BJ (cell line): Measurements from ENCODE around the gene TAAR2. TPM values are rescaled to one million over a fixed set of nuclear protein-coding genes. Genes with fewer than 3 reads are reported as not detected.

Experiments
- CTCF ChIA-PET: fragments of 350-600 bp; formaldehyde crosslinking; extraction: SDS; loops from one replicate; lab custom pipeline; 2021; ENCODE audit warnings: antibody characterized with exemption, inconsistent platforms; lab: Yijun Ruan, JAX
- POLR2A ChIA-PET: fragments of 300-600 bp; sonication (Branson Sonifier 250); formaldehyde crosslinking; extraction: SDS; loops from one replicate; lab custom pipeline; 2021; ENCODE audit warnings: antibody characterized with exemption; lab: Charles Lee
- DNase-seq: peaks from one replicate; pipeline ENCODE4 v3.0.0-alpha.2; 2011; ENCODE audit warnings: low read depth
- H3K27me3 ChIP-seq: 2 replicates; pipeline ENCODE4 v1.6.0; 2011; ENCODE audit warnings: low read length; ENCODE audit not compliant: control insufficient read depth, insufficient read depth
- H3K36me3 ChIP-seq: 2 replicates; pipeline ENCODE4 v1.5.1; 2011; ENCODE audit warnings: low read length; ENCODE audit not compliant: control insufficient read depth, insufficient read depth
- H3K4me3 ChIP-seq: 2 replicates; pipeline ENCODE4 v1.5.1; 2011; ENCODE audit warnings: low read depth, mild to moderate bottlenecking, control low read depth, low read length
- CTCF ChIP-seq: IDR thresholded peaks from 2 replicates; pipeline ENCODE4 v1.5.1; 2011; ENCODE audit warnings: low read depth, mild to moderate bottlenecking, control low read depth, inconsistent platforms, low read length, moderate library complexity; ENCODE audit not compliant: insufficient read depth
- polyA plus RNA-seq: library from polyadenylated mRNA; depleted of rRNA; stranded (reverse); fragments of >200 nt; gene quantifications from 2 replicates; pipeline ENCODE4 v1.2.3, GENCODE V29; 2011; rRNA removed

TAAR2 gene
- polyA plus RNA-seq, 1 experiment = not detected

GRCh38 chr6:132568611-132569010 is 55.5 kb downstream of the TAAR2 start:
- no peak overlapping the region for H3K4me3 ChIP-seq
- no peak for TF ChIP-seq CTCF
- H3K27me3 ChIP-seq = 0 out of 2 replicates have a peak, but pooled peaks cover 4% of the 10 kb centered on the region
- no peak for DNase-seq
- POLR2A ChIA-PET = no interaction called here
- no peaks in the 10 kb centered on the region for H3K36me3 ChIP-seq
- CTCF ChIA-PET = no interaction called here

- Histone ChIP-seq H3K4me3 (no peak overlapping the region), H3K36me3 (no peaks in the 10 kb centered on the region), H3K27me3 (0 out of 2 replicates have a peak, but pooled peaks cover 4% of the 10 kb centered on the region)
- CTCF ChIA-PET = no interaction called here
- POLR2A ChIA-PET = no interaction called here
- no peak for TF ChIP-seq CTCF
- no peak for DNase-seq
These were observed 56.5 kb downstream of the TAAR2 start for GRCh38 chr6:132567566-132567965.

Other genes starting within 250 kb of the TAAR2 start
- gene MOXD1, start 222.8 kb downstream of the TAAR2 start, polyA plus RNA-seq = 71.3 and 121 TPM in 2 replicates
- 31.0 and 51.2 TPM in 2 replicates for gene STX7, start 111.2 kb downstream of the TAAR2 start, polyA plus RNA-seq
- gene TAAR9, start 86.0 kb downstream of the TAAR2 start, polyA plus RNA-seq = not detected in 2 replicates
- not detected in 2 replicates for gene TAAR8, start 71.6 kb downstream of the TAAR2 start, polyA plus RNA-seq
- not detected in 2 replicates for gene TAAR6, start 54.0 kb downstream of the TAAR2 start, polyA plus RNA-seq
- gene TAAR5, start 34.5 kb downstream of the TAAR2 start, polyA plus RNA-seq = not detected in 2 replicates
- gene TAAR1, start 34.9 kb upstream of the TAAR2 start, polyA plus RNA-seq = not detected in 2 replicates
- not detected in 2 replicates for gene VNN1, start 89.8 kb upstream of the TAAR2 start, polyA plus RNA-seq
- not detected in 2 replicates for gene VNN2, start 133.6 kb upstream of the TAAR2 start, polyA plus RNA-seq
- 0.63 and 1.9 TPM in 2 replicates for gene SLC18B1, start 174.4 kb upstream of the TAAR2 start, polyA plus RNA-seq
- gene RPS12, start 190.3 kb upstream of the TAAR2 start, polyA plus RNA-seq = 3,063 and 4,031 TPM in 2 replicates